H1 (cell line): ENCODE data around the gene HRH2. TPM values are rescaled to one million over a fixed set of nuclear protein-coding genes. Genes with fewer than 3 reads are reported as not detected.

Source experiments
- CTBP2 ChIP-seq: IDR thresholded peaks from 2 replicates; pipeline ENCODE4 v1.7.0; 2011; ENCODE audit warnings: borderline replicate concordance, mild to moderate bottlenecking, moderate library complexity, mixed read lengths, low read length; ENCODE audit not compliant: insufficient read depth, insufficient read length
- EZH2 ChIP-seq: fragments of 200-600 bp; sonication (generic); IDR thresholded peaks from 2 replicates; pipeline ENCODE4 v1.7.1; 2012; ENCODE audit warnings: low read depth, mild to moderate bottlenecking, moderate library complexity, low read length, inconsistent platforms; ENCODE audit not compliant: severe bottlenecking
- JUN ChIP-seq: IDR thresholded peaks from 2 replicates; pipeline ENCODE4 v1.6.1; 2011; ENCODE audit warnings: low read depth, mild to moderate bottlenecking, improper control_type of control experiment, low read length
- SAP30 ChIP-seq: fragments of 300-600 bp; sonication (generic); IDR thresholded peaks from 2 replicates; pipeline ENCODE4 v1.7.1; 2012; ENCODE audit warnings: low read length, moderate library complexity, mild to moderate bottlenecking, inconsistent platforms; ENCODE audit not compliant: insufficient read depth, insufficient replicate concordance
- polyA plus RNA-seq, 7 experiments: library from polyadenylated mRNA; depleted of rRNA in 3 of 7; stranded (reverse) in 5 of 7; unstranded in 2 of 7; fragments of >200 nt in 5 of 7; fragments of 200-250 nt in 2 of 7; gene quantifications; 1 replicate in 5 of 7; 2 replicates in 1 of 7; 4 replicates in 1 of 7; pipeline versions ENCODE4 v1.2.1 to v1.2.3, GENCODE V29; 2011 to 2013; ENCODE audit warnings: missing spikeins in 2 of 7, mixed read lengths in 2 of 7
- total RNA-seq: library from RNA; stranded (reverse); fragmentation: NEBNext Ultra II Directional; extraction: Animal tissue kit (Norgen Biotek cat#: 25700); gene quantifications from 2 replicates; pipeline ENCODE4 v1.2.1, GENCODE V29; 2021
- TF ChIP-seq, protein P1 (sequence below): IDR thresholded peaks from 2 replicates; pipeline ENCODE4 v1.6.1; 2011; ENCODE audit warnings: low read length, improper control_type of control experiment

HRH2 gene
- total and polyA plus RNA-seq, 2 of the 8 experiments (the other 6 are each of a cell fraction or from before 2014, with no cell fraction given): 7.8 to 8.1 TPM

DNA sequence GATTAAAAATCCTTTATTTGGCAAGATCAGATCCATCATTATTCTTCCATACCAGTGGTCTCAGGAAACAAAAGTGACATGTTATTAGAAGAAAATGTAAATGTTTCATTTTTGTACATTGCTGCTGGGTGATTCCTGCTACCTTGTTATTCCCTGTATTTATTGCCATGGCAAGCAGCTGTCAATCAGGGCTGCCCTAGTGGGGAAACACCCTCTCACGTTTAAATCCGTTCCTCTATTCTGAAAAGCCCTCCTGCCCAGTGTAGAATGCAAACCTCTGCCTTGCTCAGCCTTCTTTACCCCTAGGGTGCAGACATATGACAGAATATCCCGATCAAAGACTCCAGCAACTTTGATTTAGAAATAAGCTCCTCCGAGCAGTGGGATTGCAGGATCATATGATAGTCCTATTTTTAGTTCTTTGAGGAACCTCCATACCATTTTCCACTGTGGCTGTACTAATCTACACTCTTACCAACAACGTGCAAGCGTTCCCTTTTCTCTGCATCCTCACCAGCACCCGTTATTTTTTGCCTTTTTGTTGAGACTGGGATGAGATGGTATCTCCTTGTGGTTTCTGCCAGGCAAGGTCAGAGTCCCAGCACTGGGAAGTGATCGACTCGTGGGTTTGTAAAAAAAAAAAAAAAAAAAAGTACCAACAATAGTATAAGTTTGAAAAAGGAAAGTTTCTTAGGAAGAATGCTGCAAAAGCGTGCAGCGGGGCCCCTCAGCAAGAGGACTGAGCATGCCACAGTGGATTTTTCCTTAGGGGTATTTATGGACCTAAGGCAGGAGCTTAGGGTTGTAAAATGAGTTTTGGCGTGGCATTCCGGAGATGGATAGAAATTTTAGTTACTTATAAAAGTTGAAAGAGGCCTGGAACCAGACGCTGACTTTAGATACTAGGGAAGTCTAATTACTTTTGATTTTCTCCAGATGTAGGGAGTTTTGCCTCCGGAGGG is 66.7 kb downstream of the HRH2 start (continued):
- TF ChIP-seq SAP30 (no peak), JUN (no peak), EZH2 (no peak), CTBP2 (no peak)
- TF ChIP-seq, protein P1, sequence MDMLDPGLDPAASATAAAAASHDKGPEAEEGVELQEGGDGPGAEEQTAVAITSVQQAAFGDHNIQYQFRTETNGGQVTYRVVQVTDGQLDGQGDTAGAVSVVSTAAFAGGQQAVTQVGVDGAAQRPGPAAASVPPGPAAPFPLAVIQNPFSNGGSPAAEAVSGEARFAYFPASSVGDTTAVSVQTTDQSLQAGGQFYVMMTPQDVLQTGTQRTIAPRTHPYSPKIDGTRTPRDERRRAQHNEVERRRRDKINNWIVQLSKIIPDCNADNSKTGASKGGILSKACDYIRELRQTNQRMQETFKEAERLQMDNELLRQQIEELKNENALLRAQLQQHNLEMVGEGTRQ: no peak
